ENCODE data around the gene SEPHS2.

SEPHS2 gene

GRCh38 chr16:30457743-30458560 lies 12.3 kb upstream of the SEPHS2 start (continued):
- TF ChIP-seq GLI4 (tag by site-specific recombination; IDR thresholded peaks at IDR 0.05) (no peak), ZNF211 (tag by site-specific recombination; IDR thresholded peaks at IDR 0.05; ENCODE audit: low read depth) (no peak), ZNF174 (tag by site-specific recombination; IDR thresholded peaks at IDR 0.05) (no peak), ZSCAN4 (tag by site-specific recombination; IDR thresholded peaks at IDR 0.05) (peak; percentile 84), ZNF555 (tag by site-specific recombination; conservative IDR thresholded peaks at IDR 0.05) (peak; percentile 74), ZNF239 (tag by site-specific recombination; IDR thresholded peaks at IDR 0.05) (no peak), ZNF19 (tag by site-specific recombination; IDR thresholded peaks at IDR 0.05; ENCODE audit: low read depth) (no peak), ZNF664 (tag by site-specific recombination; IDR thresholded peaks at IDR 0.05) (peak; percentile 58; the same call in 1 of the 2 replicates), KLF16 (tag by site-specific recombination; IDR thresholded peaks at IDR 0.05) (no peak), ZNF121 (tag by site-specific recombination; IDR thresholded peaks at IDR 0.05) (no peak), KLF9 (tag by site-specific recombination; IDR thresholded peaks at IDR 0.05; ENCODE audit: low read depth) (no peak), KLF8 (tag by site-specific recombination; IDR thresholded peaks at IDR 0.05) (no peak), ZBTB10 (tag by site-specific recombination; IDR thresholded peaks at IDR 0.05) (no peak), ZNF214 (tag by site-specific recombination; IDR thresholded peaks at IDR 0.05; ENCODE audit: borderline replicate concordance) (no peak), ZNF155 (tag by site-specific recombination; IDR thresholded peaks at IDR 0.05) (no peak), MYNN (tag by site-specific recombination; IDR thresholded peaks at IDR 0.05; ENCODE audit: borderline replicate concordance) (0 out of 2 replicates have a peak, but pooled peaks have one; percentile 14), ZNF311 (tag by site-specific recombination; IDR thresholded peaks at IDR 0.05; ENCODE audit: borderline replicate concordance) (no peak), ZNF514 (tag by site-specific recombination; IDR thresholded peaks at IDR 0.05) (0 out of 2 replicates have a peak, but pooled peaks have one; percentile 9), ZSCAN30 (tag by site-specific recombination; IDR thresholded peaks at IDR 0.05) (no peak), ZFP69B (tag by site-specific recombination; IDR thresholded peaks at IDR 0.05) (no peak), ZFP37 (tag by site-specific recombination; IDR thresholded peaks at IDR 0.05) (no peak), ZNF157 (tag by site-specific recombination; IDR thresholded peaks at IDR 0.05) (no peak), ZNF223 (tag by site-specific recombination; IDR thresholded peaks at IDR 0.05) (no peak), ZBTB48 (tag by site-specific recombination; IDR thresholded peaks at IDR 0.05) (no peak), ZIC2 (tag by site-specific recombination; IDR thresholded peaks at IDR 0.05) (no peak), ZNF433 (tag by site-specific recombination; IDR thresholded peaks at IDR 0.05; ENCODE audit: low read depth) (peak; percentile 62), KLF7 (tag by site-specific recombination; IDR thresholded peaks at IDR 0.05; ENCODE audit: borderline replicate concordance) (no peak), ZBTB21 (tag by site-specific recombination; IDR thresholded peaks at IDR 0.05) (0 out of 2 replicates have a peak, but pooled peaks have one; percentile 21), ZBTB7A (tag by site-specific recombination; IDR thresholded peaks at IDR 0.05; ENCODE audit: low read depth) (no peak), ZNF777 (tag by site-specific recombination; IDR thresholded peaks at IDR 0.05; ENCODE audit: borderline replicate concordance) (no peak), ZNF114 (tag by site-specific recombination; IDR thresholded peaks at IDR 0.05) (no peak), ZNF248 (tag by site-specific recombination; IDR thresholded peaks at IDR 0.05) (no peak), ZNF266 (tag by site-specific recombination; IDR thresholded peaks at IDR 0.05; ENCODE audit: low read depth) (no peak), ZNF629 (tag by site-specific recombination; IDR thresholded peaks at IDR 0.05) (peak; percentile 57), ZNF354C (tag by site-specific recombination; IDR thresholded peaks at IDR 0.05; ENCODE audit: borderline replicate concordance, low read depth) (0 out of 2 replicates have a peak, but pooled peaks have one; percentile 16), ZBTB8A (tag by site-specific recombination; IDR thresholded peaks at IDR 0.05) (peak; percentile 64; the same call in 1 of the 2 replicates), ZNF837 (tag by site-specific recombination; IDR thresholded peaks at IDR 0.05) (no peak)
- TF ChIP-seq, protein P1, sequence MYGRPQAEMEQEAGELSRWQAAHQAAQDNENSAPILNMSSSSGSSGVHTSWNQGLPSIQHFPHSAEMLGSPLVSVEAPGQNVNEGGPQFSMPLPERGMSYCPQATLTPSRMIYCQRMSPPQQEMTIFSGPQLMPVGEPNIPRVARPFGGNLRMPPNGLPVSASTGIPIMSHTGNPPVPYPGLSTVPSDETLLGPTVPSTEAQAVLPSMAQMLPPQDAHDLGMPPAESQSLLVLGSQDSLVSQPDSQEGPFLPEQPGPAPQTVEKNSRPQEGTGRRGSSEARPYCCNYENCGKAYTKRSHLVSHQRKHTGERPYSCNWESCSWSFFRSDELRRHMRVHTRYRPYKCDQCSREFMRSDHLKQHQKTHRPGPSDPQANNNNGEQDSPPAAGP (tag by site-specific recombination; IDR thresholded peaks at IDR 0.05), result no peak

Data from HEK293 (cell line).